MCF 10A (cell line): ENCODE measurements around the gene ERGIC1. TPM values are rescaled to one million over a fixed set of nuclear protein-coding genes. Genes with fewer than 3 reads are reported as not detected.
A peak's percentile ranks its signal among the peaks of the same experiment; 100 is the strongest.
"Not testable (repeated sequence)": the region's sequence is repeated elsewhere in the genome, so short reads cannot be mapped to it uniquely, and the experiment has no call there.

Experiments
- BruUV-seq: library from RNA; stranded (reverse); fragments of 400-500 nt; replicated peaks from 2 replicates; lab custom pipeline; 2021; lab: Mats Ljungman, UMichigan
- CTCF ChIA-PET: fragments of 300-600 bp; sonication (Branson Sonifier 250); formaldehyde crosslinking; extraction: SDS; loops from one replicate; lab custom pipeline; 2021; ENCODE audit warnings: antibody characterized with exemption, inconsistent platforms; lab: Yijun Ruan, JAX
- POLR2A ChIA-PET: fragments of 300-600, 350-650 bp; sonication (Branson Sonifier 250); formaldehyde crosslinking; extraction: SDS; loops from one replicate; lab custom pipeline; 2020; ENCODE audit warnings: antibody characterized with exemption, inconsistent platforms; lab: Yijun Ruan, JAX
- DNase-seq: peaks from one replicate; pipeline ENCODE4 v3.0.0-alpha.2; 2018; ENCODE audit not compliant: unreplicated experiment
- H3K27ac Mint-ChIP-seq: one replicate; pipeline ENCODE4 v1.8.0; 2022; ENCODE audit warnings: mild to moderate bottlenecking, low read depth, mixed read lengths; ENCODE audit not compliant: unreplicated experiment
- H3K27me3 Mint-ChIP-seq: one replicate; pipeline ENCODE4 v1.8.0; 2022; ENCODE audit warnings: mixed read lengths; ENCODE audit not compliant: insufficient read depth, unreplicated experiment
- H3K36me3 Mint-ChIP-seq: one replicate; pipeline ENCODE4 v1.8.0; 2022; ENCODE audit warnings: mild to moderate bottlenecking, moderate library complexity, mixed read lengths; ENCODE audit not compliant: insufficient read depth, unreplicated experiment
- H3K4me1 Mint-ChIP-seq: one replicate; pipeline ENCODE4 v1.8.0; 2022; ENCODE audit warnings: mixed read lengths; ENCODE audit not compliant: insufficient read depth, unreplicated experiment
- H3K4me3 Mint-ChIP-seq: one replicate; pipeline ENCODE4 v1.8.0; 2022; ENCODE audit warnings: mild to moderate bottlenecking, moderate library complexity, mixed read lengths; ENCODE audit not compliant: unreplicated experiment
- H3K9me3 Mint-ChIP-seq: one replicate; pipeline ENCODE4 v1.8.0; 2022; ENCODE audit warnings: mixed read lengths; ENCODE audit not compliant: unreplicated experiment
- intact Hi-C: fragments of 100-400 bp; cut with micrococcal nuclease; formaldehyde crosslinking; loops from 2 replicates; pipeline ENCODE4 v1.14.1; 2022
- total RNA-seq: library from RNA; stranded (reverse); gene quantifications from 2 replicates; pipeline ENCODE4 v1.2.3, GENCODE V29; 2022
- TF ChIP-seq, protein P1 (sequence below): fragments of 200-600 bp; IDR thresholded peaks from one replicate; pipeline ENCODE4 v1.8.0; 2022; ENCODE audit warnings: antibody characterized with exemption, mild to moderate bottlenecking; ENCODE audit not compliant: unreplicated experiment

The ERGIC1 gene
- total RNA-seq, 1 experiment from 2014 or later = 257 TPM

DNA sequence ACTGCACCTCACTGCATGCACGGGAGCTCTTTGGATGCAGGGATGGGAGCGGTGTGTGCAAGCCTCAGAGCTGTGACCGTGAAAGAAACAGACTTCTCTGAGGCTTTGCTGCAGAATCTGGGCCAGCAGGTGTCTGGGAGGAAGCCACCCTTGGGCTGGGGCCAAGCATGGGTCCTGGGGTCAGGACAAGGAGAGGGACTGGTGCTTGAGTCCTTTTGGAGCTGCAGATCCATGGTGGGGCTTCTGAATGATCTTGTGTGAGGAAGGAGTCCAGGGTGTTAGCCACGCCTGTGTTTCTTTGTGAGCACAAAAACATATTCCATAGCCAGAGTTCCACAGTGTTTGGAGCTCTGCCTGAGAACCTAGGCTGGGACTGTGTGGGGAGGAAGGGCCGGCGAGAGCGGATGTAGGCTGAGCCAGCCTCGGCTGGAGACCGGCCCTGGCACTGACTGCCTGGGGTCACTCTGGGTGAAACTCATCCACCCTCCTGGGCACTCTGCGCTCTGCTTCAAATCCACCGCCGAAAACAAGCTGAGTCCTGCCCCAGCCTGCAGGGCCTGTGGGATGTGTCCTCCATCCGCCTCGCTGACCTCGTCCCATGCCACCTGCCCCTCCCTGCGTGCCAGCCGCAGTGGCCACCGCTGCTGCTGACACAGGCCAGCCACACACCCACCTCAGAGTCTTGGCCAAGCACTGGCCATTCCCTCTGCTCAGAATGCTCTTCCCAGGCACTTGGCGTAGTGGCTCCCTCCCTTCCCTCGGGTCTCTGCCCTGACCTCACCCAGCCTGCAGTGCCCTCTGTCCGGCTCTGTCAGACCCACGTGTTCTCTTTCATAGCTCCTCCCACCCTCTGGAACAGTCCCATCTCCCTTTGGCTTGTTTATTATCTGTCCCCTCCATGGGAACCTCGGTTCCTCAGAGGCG, 26.7 kb downstream of the ERGIC1 start:
- DNase-seq = peak; percentile 96
- TSS peak; percentile 25 for BruUV-seq
- H3K27me3 Mint-ChIP-seq = no peaks in the 10 kb centered on the region

DNA sequence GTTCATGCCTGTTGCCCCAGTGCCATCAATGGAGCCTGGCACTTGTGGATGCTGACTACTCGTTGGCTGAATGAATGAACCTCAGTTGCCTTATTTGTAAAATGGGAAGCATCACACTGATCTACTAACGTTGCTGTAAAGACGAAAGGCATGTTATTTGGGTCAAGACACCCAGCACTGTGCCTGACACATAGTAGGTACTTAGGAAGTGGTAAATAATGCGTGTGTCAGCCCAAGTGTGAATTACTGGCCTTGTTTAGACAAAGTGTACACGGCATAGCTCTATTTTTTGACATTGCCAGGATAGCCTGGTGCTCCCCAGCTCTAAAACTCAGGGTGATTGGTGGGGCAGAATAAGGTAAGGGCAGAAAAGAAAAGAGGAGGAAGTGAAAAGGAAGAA, 27.4 kb downstream of the ERGIC1 start:
- TF ChIP-seq, protein P1, sequence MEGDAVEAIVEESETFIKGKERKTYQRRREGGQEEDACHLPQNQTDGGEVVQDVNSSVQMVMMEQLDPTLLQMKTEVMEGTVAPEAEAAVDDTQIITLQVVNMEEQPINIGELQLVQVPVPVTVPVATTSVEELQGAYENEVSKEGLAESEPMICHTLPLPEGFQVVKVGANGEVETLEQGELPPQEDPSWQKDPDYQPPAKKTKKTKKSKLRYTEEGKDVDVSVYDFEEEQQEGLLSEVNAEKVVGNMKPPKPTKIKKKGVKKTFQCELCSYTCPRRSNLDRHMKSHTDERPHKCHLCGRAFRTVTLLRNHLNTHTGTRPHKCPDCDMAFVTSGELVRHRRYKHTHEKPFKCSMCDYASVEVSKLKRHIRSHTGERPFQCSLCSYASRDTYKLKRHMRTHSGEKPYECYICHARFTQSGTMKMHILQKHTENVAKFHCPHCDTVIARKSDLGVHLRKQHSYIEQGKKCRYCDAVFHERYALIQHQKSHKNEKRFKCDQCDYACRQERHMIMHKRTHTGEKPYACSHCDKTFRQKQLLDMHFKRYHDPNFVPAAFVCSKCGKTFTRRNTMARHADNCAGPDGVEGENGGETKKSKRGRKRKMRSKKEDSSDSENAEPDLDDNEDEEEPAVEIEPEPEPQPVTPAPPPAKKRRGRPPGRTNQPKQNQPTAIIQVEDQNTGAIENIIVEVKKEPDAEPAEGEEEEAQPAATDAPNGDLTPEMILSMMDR = no peak
- H3K4me1 Mint-ChIP-seq = peaks cover 60% of the 10 kb centered on the region
- ChIA-PET CTCF (interaction anchor here (0.6 to 2.8 kb wide), 6 partner anchors 8 to 147 kb away, joined by 3 to 20 read pairs (median 4); no protein-coding TSS in a partner anchor), POLR2A (interaction anchor here (0.8 to 19.9 kb wide), 21 partner anchors 9 to 128 kb away, joined by 3 to 431 read pairs (median 7); partner anchors contain the start of gene DUSP1)
- no peaks in the 10 kb centered on the region for H3K27me3 Mint-ChIP-seq
- H3K4me3 Mint-ChIP-seq = peak overlapping the region; percentile 50
- H3K27ac Mint-ChIP-seq = peak overlapping the region; percentile 75
- TSS peak; percentile 22 for BruUV-seq
- intact Hi-C loops = no loop called here
- DNase-seq = no peak
- no peaks in the 10 kb centered on the region for H3K9me3 Mint-ChIP-seq
- H3K36me3 Mint-ChIP-seq = peaks cover 47% of the 10 kb centered on the region

More for the DNA sequence above, 26.7 kb downstream of the ERGIC1 start:
- Mint-ChIP-seq H3K4me3 (peak overlapping the region; percentile 50), H3K27ac (peak overlapping the region; percentile 75), H3K4me1 (peaks cover 64% of the 10 kb centered on the region), H3K36me3 (peaks cover 54% of the 10 kb centered on the region), H3K9me3 (no peaks in the 10 kb centered on the region)
- intact Hi-C loops = no loop called here
- ChIA-PET POLR2A (interaction anchor here (0.5 to 19.9 kb wide), 24 partner anchors 9 to 127 kb away, joined by 3 to 431 read pairs (median 6); partner anchors contain the start of gene DUSP1), CTCF (interaction anchor here (0.6 to 2.8 kb wide), 16 partner anchors 9 to 433 kb away, joined by 3 to 20 read pairs (median 3); no protein-coding TSS in a partner anchor)
- TF ChIP-seq, protein P1 = no peak

DNA sequence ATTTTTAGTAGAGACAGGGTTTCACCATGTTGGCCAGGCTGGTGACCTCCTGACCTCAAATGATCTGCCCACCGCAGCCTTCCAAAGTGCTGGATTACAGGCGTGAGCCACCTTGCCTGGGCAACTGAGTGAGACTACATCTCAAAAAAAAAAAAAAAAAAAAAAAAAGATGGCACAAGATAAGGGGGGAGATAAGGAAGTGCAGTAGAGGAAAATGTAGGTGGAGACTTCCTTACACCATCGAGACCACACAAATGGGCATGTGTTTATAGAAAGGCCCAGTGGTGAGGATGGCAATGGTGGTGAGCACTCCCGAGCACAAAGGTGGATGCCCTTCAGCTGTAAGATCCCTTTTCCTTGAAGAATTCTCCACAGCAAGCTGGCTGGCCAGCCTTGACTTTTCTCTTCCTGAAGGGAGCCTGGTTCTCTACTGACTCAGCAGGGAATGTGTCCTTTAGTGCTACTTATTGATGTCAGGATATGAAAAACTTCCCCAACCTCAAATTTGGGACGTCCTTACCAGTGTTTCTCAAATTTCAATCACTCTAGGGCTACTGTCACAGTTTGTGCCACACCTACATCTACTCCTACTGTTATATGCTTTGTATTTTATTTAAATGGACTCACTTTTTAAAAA, 28.2 kb downstream of the ERGIC1 start:
- H3K9me3 Mint-ChIP-seq = no peaks in the 10 kb centered on the region
- intact Hi-C loops = no loop called here
- H3K27ac Mint-ChIP-seq = peak overlapping the region; percentile 43
- peaks cover 63% of the 10 kb centered on the region for H3K4me1 Mint-ChIP-seq
- ChIA-PET POLR2A (interaction anchor here (0.7 to 19.9 kb wide), 11 partner anchors 8 to 91 kb away, joined by 3 to 431 read pairs (median 5); partner anchors contain the start of gene DUSP1), CTCF (interaction anchor here (0.6 to 2.8 kb wide), 3 partner anchors 8 to 1464 kb away, joined by 3 to 20 read pairs (median 4); no protein-coding TSS in a partner anchor)
- no peak overlapping the region for H3K4me3 Mint-ChIP-seq
- H3K27me3 Mint-ChIP-seq = no peaks in the 10 kb centered on the region
- no peak for DNase-seq
- no TSS peak for BruUV-seq
- H3K36me3 Mint-ChIP-seq = peaks cover 39% of the 10 kb centered on the region
- TF ChIP-seq, protein P1 = no peak

DNA sequence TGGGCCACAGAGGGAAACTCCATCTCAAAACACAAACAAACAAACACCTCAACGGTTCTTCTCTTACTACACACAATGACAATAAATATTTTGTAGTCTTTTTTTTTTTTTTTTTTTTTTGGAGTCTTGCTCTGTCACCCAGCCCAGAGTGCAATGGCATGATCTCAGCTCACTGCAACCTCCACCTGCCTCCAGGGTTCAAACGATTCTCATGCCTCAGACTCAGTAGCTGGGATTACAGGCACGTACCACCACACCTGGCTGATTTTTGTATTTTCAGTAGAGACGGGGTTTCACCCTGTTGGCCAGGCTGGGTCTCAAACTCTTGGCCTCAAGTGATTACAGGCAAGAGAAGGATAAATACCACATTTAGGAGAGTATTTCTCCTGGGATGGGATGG, 30.1 kb downstream of the ERGIC1 start:
- peak overlapping the region; percentile 52 for H3K27ac Mint-ChIP-seq
- BruUV-seq, DNase-seq, H3K27me3 Mint-ChIP-seq, intact Hi-C loops, H3K4me3 Mint-ChIP-seq, H3K9me3 Mint-ChIP-seq: not testable (repeated sequence)
- CTCF ChIA-PET = interaction anchor here (0.6 to 1.5 kb wide), 2 partner anchors 92 to 162 kb away, joined by 3 to 4 read pairs; no protein-coding TSS in a partner anchor
- POLR2A ChIA-PET = interaction anchor here (0.8 to 19.9 kb wide), 2 partner anchors 64 to 92 kb away, joined by 3 to 431 read pairs; partner anchors contain the start of gene DUSP1
- peaks cover 27% of the 10 kb centered on the region for H3K36me3 Mint-ChIP-seq
- H3K4me1 Mint-ChIP-seq = peaks cover 50% of the 10 kb centered on the region
